T-helper 2 cell (primary cell): Measurements from ENCODE around the gene SLC9A9.
A peak's percentile ranks its signal among the peaks of the same experiment; 100 is the strongest.

Experiments
- DNase-seq, 5 experiments: peaks; one replicate each; pipeline versions ENCODE4 v3.0.0 to v3.0.0-alpha.2; 2012 to 2022

SLC9A9 gene

GRCh38 chr3:143351354-143351753 is 496.9 kb downstream of the SLC9A9 start:
- no peak for DNase-seq

DNA sequence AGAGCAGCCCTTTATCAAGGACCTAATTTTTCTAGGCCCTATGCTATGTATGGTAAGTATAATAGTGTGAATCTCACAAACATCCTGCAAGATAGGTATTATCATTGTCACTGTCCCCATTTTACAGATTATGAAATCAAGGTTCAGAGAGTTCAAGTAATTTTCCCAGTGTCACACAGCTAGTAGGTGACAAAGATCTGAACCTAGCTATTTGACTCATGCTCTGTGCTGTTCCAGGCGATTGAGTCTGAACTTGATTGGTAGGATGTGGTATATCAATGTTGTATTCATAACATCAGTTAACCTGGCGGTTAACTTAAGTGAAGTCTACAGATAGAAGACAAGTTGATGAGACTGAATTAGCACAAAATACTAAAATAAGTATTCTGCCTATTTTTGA is 498.8 kb downstream of the SLC9A9 start:
- DNase-seq = peak in 1 of 5 experiments; percentile 82

DNA sequence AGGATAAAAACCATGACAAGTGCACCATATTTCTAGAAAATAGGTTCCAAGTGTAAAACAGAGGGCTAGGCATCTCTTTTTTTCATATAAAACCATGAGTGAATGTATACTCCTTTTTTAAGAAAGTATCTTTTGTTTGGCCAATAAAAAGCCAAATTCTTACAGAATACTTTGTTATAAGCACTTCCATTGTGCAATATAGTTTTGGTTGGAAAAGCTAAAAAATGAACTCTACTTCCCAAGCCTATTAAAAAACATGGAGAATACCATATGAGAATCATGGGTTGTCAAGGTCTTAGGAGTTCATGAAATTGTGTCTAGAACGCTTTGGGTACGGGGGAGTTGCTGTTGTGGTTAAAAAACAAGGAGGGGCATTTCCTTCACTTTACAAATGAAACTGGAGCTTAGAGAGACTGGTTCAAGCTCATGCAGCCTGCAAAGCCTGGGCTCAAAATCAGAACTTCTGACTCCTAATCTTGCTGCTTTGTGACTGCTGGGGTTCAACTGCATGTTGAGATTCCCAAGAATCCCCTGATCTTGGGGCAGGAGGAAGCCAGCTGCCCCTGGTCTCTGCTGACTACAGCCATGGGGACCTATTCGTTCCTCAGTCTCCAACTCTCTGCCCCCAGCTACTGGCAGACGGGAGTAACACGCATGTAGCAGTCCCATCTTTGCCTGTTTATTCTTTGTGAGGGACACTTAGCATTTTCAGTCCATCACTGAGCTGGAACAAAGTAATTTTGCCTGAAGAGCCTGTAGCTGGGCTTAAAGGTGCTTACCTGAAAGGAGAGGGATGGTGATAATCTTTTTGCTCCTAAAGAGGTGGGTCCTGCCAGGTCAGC is 499.6 kb downstream of the SLC9A9 start:
- peak in 1 of 5 experiments; percentile 78 for DNase-seq

DNA sequence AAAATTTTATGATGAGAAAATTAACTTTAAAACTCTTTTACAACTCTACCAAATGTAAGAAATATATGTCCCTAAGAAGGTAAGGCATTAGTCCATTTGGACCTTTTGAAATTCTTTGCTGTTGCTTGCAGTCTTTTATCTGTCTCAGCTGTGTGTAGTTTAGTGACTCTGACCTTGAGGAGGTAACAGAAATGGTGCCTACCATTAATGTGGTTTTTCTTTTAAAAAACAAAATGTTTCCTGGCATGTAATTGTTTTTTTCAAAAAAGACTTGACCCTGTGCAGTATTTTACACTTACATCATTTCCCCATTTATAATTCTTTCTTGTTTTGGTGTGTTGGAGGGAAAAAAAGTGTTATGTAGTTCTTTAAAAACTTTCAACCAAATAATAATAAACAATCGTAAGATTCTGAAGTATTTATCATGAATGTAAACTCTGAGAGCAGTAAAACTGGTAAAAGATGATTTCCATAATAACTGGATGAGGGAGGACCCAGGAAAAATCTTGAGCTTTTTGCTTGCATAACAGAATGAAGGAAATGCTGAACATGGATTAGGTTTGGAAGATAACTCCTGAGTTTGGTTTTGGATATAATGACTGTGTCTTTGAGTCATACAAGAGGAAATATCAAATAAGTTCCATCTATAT is 503.6 kb downstream of the SLC9A9 start:
- no peak for DNase-seq

DNA sequence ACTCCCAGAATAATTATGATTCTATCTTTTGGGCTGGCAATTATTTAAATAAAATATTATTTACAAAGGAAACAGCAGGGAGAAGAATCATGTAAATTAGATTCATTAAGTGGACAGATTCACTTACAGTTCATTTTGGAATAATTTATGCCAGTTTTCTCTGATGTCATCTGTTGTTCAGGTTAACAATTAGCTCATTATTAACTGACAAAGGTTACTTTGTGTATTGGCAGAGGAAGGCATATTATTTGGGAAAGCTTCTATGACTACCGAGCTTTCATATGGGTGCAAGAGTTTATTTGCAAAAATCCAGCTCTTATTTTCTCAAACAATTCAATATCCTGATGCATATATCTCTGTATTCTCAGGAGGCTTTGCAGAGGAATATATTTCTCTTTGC is 504.3 kb downstream of the SLC9A9 start:
- DNase-seq = no peak

DNA sequence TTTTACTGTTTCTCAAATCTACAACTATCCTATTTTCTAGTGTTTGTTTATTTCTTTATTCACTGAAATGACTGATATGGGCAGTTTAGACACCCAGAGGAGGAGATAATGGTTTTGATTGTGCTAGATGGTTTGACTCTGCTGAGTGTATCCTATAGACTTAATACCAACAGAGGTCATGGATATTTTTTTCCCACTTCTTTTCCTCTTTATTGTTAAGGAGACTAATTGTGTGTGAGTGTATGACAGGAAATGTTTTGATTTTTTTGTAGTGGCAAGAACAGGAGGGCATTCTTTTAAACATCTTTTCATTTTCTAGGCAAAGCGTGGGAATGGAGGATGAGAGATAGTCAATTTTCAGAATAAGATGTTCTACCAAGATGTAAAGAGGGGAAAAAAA is 505.2 kb downstream of the SLC9A9 start:
- DNase-seq = no peak

- DNase-seq = no peak
Measured at GRCh38 chr3:143339451-143339850, 508.8 kb downstream of the SLC9A9 start.

GRCh38 chr3:143337387-143337786 is 510.9 kb downstream of the SLC9A9 start:
- DNase-seq = no peak

DNA sequence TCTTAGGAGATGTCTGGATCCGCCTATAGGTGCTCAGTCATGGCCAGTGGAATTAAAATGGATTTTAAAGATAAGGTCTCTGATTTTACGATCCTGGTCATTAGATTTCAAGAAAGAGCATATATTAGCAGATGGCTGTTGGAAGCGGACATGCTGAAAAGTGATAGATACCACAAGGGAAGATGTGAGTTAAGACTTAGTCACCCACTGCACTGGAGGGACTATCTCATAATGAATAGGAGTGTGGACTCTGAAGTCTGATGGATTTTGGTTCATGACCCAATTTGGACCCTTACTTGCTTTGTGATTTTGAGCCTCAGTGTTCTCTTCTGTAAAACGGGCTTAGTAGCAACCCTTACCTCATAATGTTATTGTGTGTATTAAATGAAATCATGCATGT is 514.0 kb downstream of the SLC9A9 start:
- no peak for DNase-seq

GRCh38 chr3:143333367-143333766 is 514.9 kb downstream of the SLC9A9 start:
- DNase-seq = no peak

- no peak for DNase-seq
Measured at GRCh38 chr3:143332026-143332425, 516.2 kb downstream of the SLC9A9 start.

DNA sequence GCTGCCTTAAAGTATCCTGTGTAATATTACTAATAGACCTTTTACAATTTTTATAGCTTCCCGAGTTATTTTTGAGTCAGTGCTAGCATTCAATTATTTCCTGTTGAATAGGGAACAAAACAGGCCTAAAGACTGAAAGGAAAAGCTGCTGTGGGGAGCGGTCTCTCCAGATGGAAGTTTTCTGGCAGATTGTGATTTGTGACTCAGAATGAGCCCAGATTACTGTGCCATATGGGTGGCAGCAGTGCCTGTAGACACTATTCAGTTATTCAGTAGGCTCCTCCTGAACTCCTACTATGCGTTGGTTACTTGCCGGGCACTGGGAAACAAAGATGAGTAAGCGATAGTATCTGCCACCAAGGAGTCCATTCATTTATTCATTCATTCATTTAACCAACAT is 516.9 kb downstream of the SLC9A9 start:
- DNase-seq = no peak

DNA sequence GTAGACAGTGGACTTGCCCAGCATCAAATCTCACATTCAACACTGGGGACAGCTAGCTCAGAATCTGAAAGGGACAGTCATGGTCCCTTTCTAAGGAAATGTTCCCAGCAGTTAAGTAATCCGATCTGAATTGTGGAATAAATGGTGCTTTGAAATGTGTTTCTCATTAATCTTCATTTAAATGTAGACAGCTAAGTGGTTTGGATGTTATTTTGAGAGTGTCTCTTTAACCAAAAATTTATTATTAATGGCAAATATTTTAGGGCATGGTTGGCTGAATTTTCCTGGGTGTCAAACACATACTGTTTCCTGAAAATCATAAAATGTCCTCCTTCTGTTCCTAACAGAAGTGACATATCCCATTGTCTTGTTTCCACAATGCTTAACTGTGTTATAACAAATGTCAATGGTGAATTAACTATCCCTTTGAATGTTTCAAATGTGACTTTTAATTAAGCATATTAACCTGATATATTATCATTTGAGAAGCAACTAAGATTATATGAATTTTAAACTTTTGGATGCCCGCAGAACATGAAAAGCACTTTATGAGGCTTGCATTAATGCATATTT is 517.9 kb downstream of the SLC9A9 start:
- no peak for DNase-seq

GRCh38 chr3:143329567-143330211 is 518.6 kb downstream of the SLC9A9 start:
- DNase-seq = no peak

- no peak for DNase-seq
Measured at GRCh38 chr3:143328451-143328850, 519.8 kb downstream of the SLC9A9 start.

- DNase-seq = no peak
Measured at GRCh38 chr3:143326983-143327778, 521.1 kb downstream of the SLC9A9 start.

- no peak for DNase-seq
Measured at GRCh38 chr3:143321058-143321769, 527.1 kb downstream of the SLC9A9 start.

- DNase-seq = no peak
Measured at GRCh38 chr3:143315766-143316165, 532.5 kb downstream of the SLC9A9 start.

DNA sequence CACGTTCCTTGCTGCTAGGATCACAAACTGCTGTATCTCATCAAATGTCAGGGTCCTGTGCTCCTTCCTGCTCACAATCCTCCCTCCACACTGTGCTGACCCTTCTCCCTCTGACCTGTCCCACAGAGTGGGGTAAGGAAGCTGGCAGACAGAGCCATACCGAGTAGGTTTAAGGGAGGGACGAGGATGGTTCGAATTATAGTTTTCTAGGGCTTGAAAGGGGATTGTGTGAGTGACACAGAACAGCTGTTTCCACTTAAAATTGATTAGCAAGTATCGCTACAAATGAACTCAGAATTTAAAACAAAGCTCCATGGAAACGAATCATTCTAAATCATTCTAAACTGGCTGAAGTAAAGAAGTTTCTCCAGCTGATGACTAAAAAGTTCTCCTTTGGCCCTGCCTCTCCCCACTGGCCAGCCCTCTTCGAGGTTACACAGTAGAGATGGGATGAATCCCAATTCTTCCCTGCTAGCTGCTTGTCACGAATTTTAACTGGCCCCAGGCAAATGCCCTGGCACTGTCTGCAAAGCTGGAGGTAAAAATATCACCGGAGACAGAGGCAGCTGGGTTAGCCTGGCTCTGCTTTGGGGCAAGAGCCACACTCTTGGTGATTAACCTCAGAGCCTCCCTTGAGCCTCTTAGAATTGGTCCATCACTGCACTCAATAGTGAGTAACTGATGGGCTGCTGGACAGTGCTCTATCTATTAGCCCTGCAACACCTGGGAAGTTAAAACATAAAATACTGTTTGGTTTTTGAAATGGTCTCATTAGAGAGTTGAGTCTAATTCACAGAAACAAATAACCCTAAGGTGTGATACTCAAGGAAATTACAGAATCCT is 533.8 kb downstream of the SLC9A9 start:
- DNase-seq = no peak

DNA sequence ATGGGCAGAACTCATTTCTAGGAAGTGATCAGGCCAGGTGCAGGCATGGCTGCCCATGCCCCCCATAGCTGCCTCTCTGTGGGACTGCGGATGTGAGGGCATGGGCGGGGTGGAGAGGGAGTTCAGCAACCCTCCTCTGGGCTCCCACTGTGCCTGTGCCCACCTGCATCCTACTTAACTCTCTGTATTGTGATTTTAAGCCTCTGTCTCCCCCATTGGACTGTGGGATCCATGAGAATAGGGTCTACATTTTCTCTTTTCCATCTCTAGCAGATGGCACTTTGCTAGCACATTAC is 534.4 kb downstream of the SLC9A9 start:
- DNase-seq = no peak
